Amniotic epithelial cell (primary cell): Measurements from ENCODE around the gene FGF6.
"Not testable (repeated sequence)": the region's sequence is repeated elsewhere in the genome, so short reads cannot be mapped to it uniquely, and the experiment has no call there.

ENCODE experiments used
- DNase-seq: peaks from one replicate; pipeline ENCODE4 v3.0.0-alpha.2; 2010; ENCODE audit warnings: low read depth

FGF6 gene

GRCh38 chr12:4418913-4419312, 26.7 kb downstream of the FGF6 start:
- DNase-seq, result no peak

DNA sequence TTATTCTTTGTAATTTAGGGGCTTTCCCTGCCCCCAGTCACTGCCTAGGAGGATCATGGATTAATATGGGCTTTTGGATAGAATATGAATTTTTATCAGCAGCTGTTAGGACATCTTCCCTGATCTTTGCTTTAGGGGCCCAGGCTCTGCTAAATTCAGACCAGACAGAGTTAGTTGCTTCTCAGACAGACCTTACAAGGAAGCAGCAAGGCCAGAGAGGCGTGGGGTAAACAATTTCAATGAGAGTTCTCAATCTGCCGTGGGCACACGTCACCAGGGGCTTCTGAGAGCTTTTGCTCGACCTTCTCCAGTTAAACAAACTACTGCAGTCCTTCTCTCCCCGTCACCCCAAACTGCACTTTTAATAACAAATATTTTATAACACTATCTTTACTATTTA, 27.7 kb downstream of the FGF6 start:
- no peak for DNase-seq

DNA sequence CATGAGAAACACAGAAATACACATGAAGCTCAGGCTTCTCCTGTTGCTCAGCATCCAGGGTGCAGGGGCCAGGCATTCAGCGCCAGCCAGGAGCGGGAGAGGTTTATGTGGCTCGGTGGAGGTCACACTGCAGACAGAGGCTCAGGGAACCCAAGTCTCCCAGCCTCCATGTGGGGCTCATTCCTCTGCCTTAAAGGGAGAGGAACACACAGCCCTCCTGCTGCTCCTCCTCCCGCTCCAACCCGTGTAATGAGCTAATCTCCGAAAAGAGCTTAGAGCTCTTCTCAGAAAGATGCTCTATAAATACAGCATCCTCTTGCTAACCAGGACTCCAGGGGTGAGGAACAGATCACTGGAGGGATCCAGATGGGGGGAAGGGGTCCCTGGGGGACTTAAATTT, 28.2 kb downstream of the FGF6 start:
- no peak for DNase-seq

DNA sequence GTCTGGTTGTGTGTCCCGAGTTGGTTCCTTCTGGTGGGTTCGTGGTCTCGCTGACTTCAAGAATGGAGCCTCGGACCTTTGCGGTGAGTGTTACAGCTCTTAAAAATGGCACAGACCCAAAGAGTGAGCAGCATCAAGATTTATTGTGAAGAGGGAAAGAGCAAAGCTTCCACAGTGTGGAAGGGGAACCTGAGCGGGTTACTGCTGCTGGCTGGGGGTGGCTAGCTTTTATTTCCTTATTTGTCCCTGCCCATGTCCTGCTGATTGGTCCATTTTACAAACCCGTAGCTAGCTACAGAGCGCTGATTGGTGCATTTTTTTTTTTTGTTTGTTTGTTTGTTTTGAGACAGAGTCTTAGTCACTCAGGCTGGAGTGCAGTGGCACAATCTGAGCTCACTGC, 29.3 kb downstream of the FGF6 start:
- DNase-seq, result no peak

DNA sequence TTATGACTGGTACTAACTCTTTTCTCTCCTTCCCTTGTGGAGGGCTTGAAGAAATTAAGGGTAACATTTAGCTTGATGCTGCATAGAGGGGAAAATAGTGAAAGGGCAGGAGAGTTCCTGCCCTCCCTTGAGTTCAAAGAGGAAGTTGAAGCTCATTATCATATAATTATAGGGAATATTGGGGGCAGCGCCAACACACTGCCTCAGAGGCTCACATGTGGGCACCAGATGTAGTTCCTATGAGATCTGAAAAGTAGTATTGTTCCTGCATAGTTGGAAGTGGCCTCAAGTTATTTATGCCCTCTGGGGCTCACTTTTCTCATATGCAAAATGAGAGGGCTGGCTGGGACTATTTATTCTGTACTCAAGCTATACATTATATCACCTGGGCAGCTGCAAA, 33.1 kb downstream of the FGF6 start:
- no peak for DNase-seq

DNA sequence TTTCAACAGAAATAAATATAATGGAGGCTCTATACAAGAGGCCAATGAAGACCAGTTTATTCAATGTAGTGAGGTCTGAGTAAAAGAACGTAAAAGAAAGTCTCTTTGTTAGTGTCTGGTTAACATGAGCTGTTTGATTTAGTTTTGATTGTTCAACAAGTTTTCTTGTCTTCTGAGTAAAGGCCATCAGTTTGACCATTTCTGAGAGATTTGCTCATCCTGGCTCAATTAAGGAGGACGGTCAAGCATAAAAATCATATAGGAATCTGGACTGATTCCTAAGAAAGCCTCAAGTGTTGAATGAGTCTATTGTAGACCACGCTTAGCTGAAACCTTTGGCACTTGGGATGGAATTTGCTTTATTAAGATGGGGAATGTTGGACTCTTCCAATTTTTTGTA, 33.6 kb downstream of the FGF6 start:
- no peak for DNase-seq

DNA sequence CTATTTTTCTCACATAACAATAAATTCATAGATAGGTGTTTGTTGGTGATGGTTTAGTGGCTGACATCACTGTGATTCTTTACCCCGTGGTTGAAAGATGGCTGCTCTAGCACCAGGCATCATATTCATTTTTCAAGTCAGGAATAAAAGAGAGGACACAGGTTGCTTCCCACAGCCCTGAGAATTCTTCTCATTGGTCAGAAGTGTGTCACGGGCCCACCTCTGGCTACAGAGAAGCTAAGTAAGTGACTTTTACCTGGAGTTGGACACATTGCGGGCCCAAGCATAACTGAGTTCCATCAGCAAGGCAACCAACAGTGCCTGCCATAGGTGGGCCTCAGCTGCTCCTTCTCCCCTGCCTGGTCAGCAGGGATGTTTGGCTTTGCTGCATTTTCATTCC, 38.5 kb downstream of the FGF6 start:
- DNase-seq, result no peak

DNA sequence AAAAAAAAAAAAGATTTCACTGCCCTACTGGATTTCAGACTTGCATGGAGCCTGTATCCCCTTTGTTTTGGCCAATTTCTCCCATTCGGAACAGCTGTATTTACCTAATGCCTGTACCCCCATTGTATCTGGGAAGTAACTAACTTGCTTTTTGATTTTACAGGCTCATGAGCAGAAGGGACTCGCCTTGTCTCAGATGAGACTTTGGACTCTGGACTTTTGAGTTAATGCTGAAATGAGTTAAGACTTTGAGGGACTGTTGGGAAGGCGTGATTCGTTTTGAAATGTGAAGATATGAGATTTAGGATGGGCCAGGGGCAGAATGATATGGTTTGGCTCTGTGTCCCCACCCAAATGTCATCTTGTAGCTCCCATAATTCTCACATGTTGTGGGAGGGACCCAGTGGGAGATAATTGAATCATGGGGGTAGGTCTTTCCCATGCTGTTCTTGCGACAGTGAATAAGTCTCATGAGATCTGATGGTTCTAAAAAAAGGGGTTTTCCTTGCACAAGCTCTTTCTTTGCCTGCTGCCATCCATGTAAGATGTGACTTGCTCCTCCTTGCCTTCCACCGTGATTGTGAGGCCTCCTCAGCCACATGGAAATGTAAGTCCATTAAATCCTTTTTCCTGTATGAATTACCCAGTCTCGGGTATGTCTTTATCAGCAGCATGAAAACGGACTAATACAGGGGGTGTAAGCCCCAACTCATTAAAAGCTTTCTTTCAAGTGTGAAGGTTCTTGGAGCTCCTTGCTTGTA, 40.6 kb downstream of the FGF6 start:
- DNase-seq, result not testable (repeated sequence)

DNA sequence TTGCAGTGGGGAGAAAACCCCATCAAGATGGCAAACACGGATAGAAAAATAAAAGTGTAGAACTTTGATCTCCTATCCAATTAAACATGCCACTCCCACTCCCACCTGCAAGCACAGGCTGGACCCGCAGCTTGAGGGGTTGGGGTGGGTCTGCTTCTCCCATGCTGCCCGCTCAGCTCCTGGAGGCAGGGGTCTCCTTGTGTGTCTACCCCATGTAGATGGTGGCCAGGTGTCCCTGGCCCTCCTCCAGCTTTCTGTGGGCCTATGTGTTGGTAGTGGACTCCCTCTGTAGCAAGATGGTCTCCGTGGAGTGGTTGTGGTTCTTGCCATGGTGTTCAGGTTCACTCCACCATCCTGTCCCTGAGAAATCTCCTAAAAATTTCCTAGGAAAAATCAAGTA, 42.6 kb downstream of the FGF6 start:
- DNase-seq, result no peak

- no peak for DNase-seq
These were observed 44.5 kb downstream of the FGF6 start for GRCh38 chr12:4401117-4401516.

DNA sequence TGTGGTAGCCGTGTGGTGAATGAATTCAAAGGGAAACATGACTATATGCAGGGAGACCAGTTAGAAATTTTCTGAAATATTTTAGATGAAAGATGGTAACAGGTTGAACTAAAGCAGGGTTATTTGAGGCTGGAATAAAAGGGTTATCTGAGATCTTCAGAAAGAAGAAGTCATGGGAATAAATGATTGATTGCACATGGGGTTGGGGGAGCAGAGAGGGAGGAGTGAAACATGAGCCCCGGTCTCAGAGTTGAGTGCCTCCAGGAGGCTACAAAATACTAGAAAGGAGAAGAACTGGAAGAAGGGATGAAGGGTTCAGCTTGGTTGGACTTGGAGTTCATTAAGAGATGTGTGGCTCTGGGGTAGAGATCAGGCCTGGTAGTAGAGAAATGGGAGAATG, 49.8 kb downstream of the FGF6 start:
- DNase-seq, result no peak

DNA sequence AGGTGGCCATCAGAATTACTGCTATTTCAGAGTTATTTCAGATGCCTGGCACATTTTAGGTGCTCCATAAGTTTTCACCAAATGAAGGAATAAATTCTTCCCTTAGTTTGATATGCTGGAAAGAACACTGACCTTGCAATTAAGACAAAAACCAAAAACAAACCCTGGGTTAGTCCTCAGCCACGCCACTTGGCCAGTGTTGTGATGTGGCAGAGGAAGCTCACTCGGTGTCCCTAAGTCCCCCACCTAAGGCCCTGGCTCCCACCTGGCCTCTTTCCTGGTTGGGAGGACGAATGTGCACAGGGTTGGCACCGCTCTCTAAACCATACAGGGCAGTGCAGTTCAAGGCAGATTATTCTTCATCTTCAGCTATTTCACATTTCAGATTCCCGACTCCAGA, 52.4 kb downstream of the FGF6 start:
- DNase-seq, result no peak

GRCh38 chr12:4392223-4392742, 53.3 kb downstream of the FGF6 start:
- DNase-seq, result no peak

- DNase-seq, result no peak
These were observed 57.0 kb downstream of the FGF6 start for GRCh38 chr12:4388662-4389061.

GRCh38 chr12:4388032-4388431, 57.6 kb downstream of the FGF6 start:
- DNase-seq, result no peak

DNA sequence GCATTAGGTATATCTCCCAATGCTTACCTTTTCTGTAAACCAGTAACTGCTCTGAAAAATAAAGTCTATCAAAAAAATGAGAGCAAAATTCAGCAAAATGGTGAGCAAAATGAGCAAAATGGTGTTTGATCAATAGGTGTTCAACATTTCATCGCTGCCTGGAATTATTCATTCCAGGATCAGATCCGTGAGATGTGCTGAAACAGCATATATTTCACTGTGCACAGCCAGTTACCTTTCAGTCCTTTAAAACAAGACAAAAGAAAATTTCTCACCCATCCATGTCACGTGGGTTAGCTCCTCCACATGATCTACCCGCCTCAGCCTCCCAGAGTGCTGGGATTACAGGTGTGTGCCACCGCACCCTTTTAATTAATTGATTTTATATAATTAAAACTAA, 58.0 kb downstream of the FGF6 start:
- DNase-seq, result no peak

GRCh38 chr12:4386801-4387200, 58.8 kb downstream of the FGF6 start:
- DNase-seq, result no peak
